ENCODE data around the gene NDOR1.

DNA sequence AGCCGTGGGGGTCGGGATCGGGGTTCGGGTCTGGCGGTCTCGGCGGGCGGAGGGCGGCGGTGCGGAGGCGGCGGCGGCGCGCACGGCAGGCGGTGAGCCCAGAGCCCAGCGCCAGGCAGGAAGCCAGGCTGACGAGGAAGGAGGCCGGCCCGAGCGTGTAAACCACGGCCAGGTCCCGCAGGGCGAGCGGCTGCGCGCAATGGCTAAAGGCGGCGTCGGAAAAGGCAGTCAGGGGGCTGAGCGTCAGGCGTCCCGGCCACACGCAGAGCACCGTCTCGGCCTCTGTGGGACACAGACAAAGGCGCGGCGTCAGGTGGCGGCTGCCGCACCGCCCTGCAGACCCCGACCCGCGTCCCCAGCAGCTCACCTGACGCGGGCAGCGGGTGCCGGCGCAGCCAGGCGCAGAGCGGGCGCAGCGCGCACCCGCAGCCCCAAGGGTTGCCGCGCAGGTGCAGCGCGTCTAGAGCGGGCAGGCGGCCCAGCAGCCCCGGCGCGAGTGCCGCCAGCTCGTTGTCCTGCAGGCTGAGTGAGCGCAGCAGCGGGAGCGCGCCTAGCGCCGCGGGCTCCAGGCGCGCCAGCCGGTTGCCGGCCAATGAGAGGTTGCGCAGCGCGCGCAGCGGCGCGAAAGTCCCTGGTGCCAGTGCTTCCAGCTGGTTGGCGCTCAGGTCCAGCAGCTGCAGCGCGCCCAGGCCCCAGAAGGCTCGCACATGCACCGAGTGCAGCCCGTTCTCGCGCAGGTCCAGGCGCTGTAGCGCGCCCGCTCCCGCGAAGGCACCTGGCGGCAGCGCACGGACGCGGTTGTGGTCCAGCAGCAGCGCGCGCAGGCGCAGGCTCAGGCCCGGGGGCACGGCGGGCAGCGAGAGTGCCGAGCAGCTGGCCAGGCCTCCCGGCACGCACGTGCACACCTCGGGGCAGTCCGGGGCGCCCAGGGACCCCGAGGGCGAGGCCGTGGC lies 36.3 kb upstream of the NDOR1 start:
- TF ChIP-seq, protein P1, sequence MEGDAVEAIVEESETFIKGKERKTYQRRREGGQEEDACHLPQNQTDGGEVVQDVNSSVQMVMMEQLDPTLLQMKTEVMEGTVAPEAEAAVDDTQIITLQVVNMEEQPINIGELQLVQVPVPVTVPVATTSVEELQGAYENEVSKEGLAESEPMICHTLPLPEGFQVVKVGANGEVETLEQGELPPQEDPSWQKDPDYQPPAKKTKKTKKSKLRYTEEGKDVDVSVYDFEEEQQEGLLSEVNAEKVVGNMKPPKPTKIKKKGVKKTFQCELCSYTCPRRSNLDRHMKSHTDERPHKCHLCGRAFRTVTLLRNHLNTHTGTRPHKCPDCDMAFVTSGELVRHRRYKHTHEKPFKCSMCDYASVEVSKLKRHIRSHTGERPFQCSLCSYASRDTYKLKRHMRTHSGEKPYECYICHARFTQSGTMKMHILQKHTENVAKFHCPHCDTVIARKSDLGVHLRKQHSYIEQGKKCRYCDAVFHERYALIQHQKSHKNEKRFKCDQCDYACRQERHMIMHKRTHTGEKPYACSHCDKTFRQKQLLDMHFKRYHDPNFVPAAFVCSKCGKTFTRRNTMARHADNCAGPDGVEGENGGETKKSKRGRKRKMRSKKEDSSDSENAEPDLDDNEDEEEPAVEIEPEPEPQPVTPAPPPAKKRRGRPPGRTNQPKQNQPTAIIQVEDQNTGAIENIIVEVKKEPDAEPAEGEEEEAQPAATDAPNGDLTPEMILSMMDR (IDR thresholded peaks at IDR 0.05) = no peak
- TF ChIP-seq POLR2A (IDR thresholded peaks at IDR 0.05) = no peak
